Activated naive CD4-positive, alpha-beta T cell treated with anti-CD3 and anti-CD28 coated beads, Interleukin-2, amount 10 ng/mL, durations not matched to agents 5 hours and 36 hours (primary cell): Measurements from ENCODE around the gene HDDC2. TPM values are rescaled to one million over a fixed set of nuclear protein-coding genes. Genes with fewer than 3 reads are reported as not detected.

Source experiments
- total RNA-seq, 2 experiments: library from RNA; stranded (reverse); gene quantifications; one replicate each; pipeline ENCODE4 v1.2.3, GENCODE V29; 2021

The HDDC2 gene, protein sequence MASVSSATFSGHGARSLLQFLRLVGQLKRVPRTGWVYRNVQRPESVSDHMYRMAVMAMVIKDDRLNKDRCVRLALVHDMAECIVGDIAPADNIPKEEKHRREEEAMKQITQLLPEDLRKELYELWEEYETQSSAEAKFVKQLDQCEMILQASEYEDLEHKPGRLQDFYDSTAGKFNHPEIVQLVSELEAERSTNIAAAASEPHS
- 10 to 100 TPM; 55.3 to 56.1 TPM for total RNA-seq

DNA sequence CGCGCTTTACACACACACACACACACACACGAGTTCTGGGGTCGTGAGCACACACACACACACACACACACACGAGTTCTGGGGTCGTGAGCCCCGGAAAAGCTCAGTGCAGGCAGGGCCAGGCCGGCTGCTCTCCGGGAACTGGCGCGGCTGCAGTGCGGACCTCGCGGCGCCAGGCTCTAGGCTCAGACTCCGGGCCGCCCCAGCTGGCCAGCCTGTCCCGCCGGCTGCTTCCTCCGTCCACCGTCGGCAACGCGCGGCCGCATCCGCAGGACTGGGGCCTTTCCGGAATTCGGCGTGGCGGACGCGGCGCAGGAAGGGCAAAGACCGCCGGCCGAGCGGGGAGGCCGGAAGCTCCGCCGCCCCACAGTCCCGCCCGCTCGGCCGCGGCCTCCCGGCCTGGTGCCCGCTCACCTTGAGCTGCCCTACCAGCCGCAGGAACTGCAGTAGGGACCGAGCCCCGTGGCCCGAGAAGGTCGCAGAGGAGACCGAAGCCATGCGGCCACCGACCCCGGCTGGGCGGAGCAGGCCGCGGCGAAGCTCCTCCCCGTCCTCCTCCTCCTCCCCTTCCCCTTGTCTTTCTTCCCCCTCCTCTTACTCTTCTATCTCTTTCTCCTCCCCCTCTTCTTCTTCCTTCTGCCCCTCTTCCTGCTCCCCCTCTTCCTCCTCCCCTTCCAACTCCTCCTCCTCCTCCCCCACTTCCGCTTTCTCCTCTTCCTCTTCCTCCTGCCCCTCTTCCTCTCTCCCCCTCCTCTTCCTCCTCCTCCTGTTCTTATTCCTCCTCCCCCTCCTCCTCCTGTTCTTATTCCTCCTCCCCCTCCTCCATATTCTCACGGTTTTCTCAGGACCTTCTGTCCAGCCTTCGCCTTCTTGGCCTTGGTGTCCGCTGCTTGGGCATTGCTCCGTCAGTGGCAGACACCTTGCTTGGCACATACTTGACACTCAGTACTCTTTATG, at the start of gene HDDC2:
HDDC2 (minus strand) TSS at position 533 of the 957 bp plus-strand sequence; CDS start at position 498, 35 bp downstream.

Other genes with a start within 250 kb of the HDDC2 start
- under 1 TPM in 1 of 2 experiments, not detected in 1; 0.33 TPM for gene TPD52L1, start 148.2 kb downstream of the HDDC2 start, total RNA-seq